A549 (cell line): ENCODE data around the gene GMDS. TPM values are rescaled to one million over a fixed set of nuclear protein-coding genes. Genes with fewer than 3 reads are reported as not detected.

Source experiments
- ATAC-seq, 2 experiments: fragments of 200-7000 bp in 1 of 2; fragments of >200 bp in 1 of 2; cut with Nextera tagmentation in 1 of 2; cut with Tn5 transposase in 1 of 2; 3 replicates each; pipeline versions ENCODE4 v1.8.0 to v1.9.1; 2018 to 2020; ENCODE audit warnings: mild to moderate bottlenecking in 1 of 2, moderate library complexity in 1 of 2
- CTCF ChIA-PET: fragments of 300-600 bp; sonication (Branson Sonifier 250); formaldehyde crosslinking; extraction: SDS; loops from one replicate; lab custom pipeline; 2021; ENCODE audit warnings: antibody characterized with exemption, inconsistent platforms; lab: Yijun Ruan, JAX
- POLR2A ChIA-PET: fragments of 350-600 bp; formaldehyde crosslinking; extraction: SDS; loops from one replicate; lab custom pipeline; 2021; ENCODE audit warnings: antibody characterized with exemption, inconsistent platforms; lab: Yijun Ruan, JAX
- DNase-seq, 2 experiments: peaks; one replicate each; pipeline versions ENCODE4 v3.0.0 to v3.0.0-alpha.2; 2011 to 2016; ENCODE audit warnings: low read depth in 1 of 2, low spot score in 1 of 2
- FAIRE-seq: peaks from 2 replicates; lab custom pipeline; 2011; peaks lifted over from hg19 to GRCh38; lab: Jason Lieb, UNC
- H3K27ac ChIP-seq, 2 experiments: fragments of >200 bp; sonication (Bioruptor Twin); formaldehyde crosslinking; 3 replicates each; pipeline ENCODE4 v1.5.1; 2016 to 2017
- H3K4me1 ChIP-seq: fragments of >200 bp; sonication (Bioruptor Twin); formaldehyde crosslinking; 3 replicates; pipeline ENCODE4 v1.6.1; 2016
- H3K4me2 ChIP-seq: fragments of >200 bp; sonication (Bioruptor Twin); formaldehyde crosslinking; 3 replicates; pipeline ENCODE4 v1.6.1; 2016
- H3K4me3 ChIP-seq: fragments of >200 bp; sonication (Bioruptor Twin); formaldehyde crosslinking; 3 replicates; pipeline ENCODE4 v1.5.1; 2016
- H3K9me3 ChIP-seq: fragments of >200 bp; sonication (Bioruptor Twin); formaldehyde crosslinking; 3 replicates; pipeline ENCODE4 v1.6.1; 2016
- CBX2 ChIP-seq: fragments of 200-600 bp; sonication (generic); IDR thresholded peaks from 2 replicates; pipeline ENCODE4 v1.6.1; 2016; ENCODE audit warnings: low read depth, mild to moderate bottlenecking, borderline replicate concordance
- CBX8 ChIP-seq: fragments of 200-600 bp; sonication (generic); IDR thresholded peaks from 2 replicates; pipeline ENCODE4 v1.6.1; 2016
- CEBPB ChIP-seq, 2 experiments: fragments of >200 bp in 1 of 2; sonication (Bioruptor Twin) in 1 of 2; formaldehyde crosslinking in 1 of 2; IDR thresholded peaks; 2 replicates each; pipeline ENCODE4 v1.6.1; 2012 to 2016
- EHMT2 ChIP-seq: fragments of 200-600 bp; sonication (generic); IDR thresholded peaks from 2 replicates; pipeline ENCODE4 v1.6.1; 2016; ENCODE audit warnings: antibody characterized with exemption, low read depth, mild to moderate bottlenecking, moderate library complexity
- GATA3 ChIP-seq: IDR thresholded peaks from 2 replicates; pipeline ENCODE4 v1.6.1; 2012; ENCODE audit warnings: borderline replicate concordance
- HES2 ChIP-seq: fragments of >200 bp; sonication (Bioruptor Twin); formaldehyde crosslinking; IDR thresholded peaks from 2 replicates; pipeline ENCODE4 v1.6.1; 2016
- HEYL ChIP-seq: fragments of 250-450 bp; sonication (Bioruptor Pico); IDR thresholded peaks from 2 replicates; pipeline ENCODE4 v1.8.0; 2021; ENCODE audit warnings: mild to moderate bottlenecking, moderate library complexity
- JUN ChIP-seq, 2 experiments: fragments of >200 bp; sonication (Bioruptor Twin); formaldehyde crosslinking; IDR thresholded peaks; 2 replicates in 1 of 2; 3 replicates in 1 of 2; pipeline ENCODE4 v1.6.1; 2016 to 2017
- MYC ChIP-seq: IDR thresholded peaks from 2 replicates; pipeline ENCODE4 v1.6.1; 2012; ENCODE audit warnings: mild to moderate bottlenecking, inconsistent platforms, low read length, improper control_type of control experiment, borderline replicate concordance
- NPAS2 ChIP-seq: fragments of 250-450 bp; sonication (Bioruptor Pico); IDR thresholded peaks from 2 replicates; pipeline ENCODE4 v1.8.0; 2022; ENCODE audit warnings: mild to moderate bottlenecking, moderate library complexity, borderline replicate concordance
- PHF8 ChIP-seq: fragments of 200-600 bp; sonication (generic); IDR thresholded peaks from 2 replicates; pipeline ENCODE4 v1.6.1; 2016; ENCODE audit warnings: low read depth, mild to moderate bottlenecking, antibody characterized with exemption, moderate library complexity, borderline replicate concordance
- RARB ChIP-seq: fragments of 250-450 bp; sonication (Bioruptor Pico); IDR thresholded peaks from 2 replicates; pipeline ENCODE4 v1.8.0; 2021; ENCODE audit warnings: mild to moderate bottlenecking, moderate library complexity
- RFX5 ChIP-seq: fragments of 450-650 bp; IDR thresholded peaks from 2 replicates; pipeline ENCODE4 v1.7.1; 2014; ENCODE audit warnings: antibody characterized with exemption, mild to moderate bottlenecking, moderate library complexity
- SMC3 ChIP-seq: fragments of >200 bp; sonication (Bioruptor Twin); formaldehyde crosslinking; IDR thresholded peaks from 3 replicates; pipeline ENCODE4 v1.6.1; 2018; ENCODE audit warnings: inconsistent platforms
- TFCP2L1 ChIP-seq: fragments of 250-450 bp; sonication (Bioruptor Pico); IDR thresholded peaks from 2 replicates; pipeline ENCODE4 v1.5.0; 2021; ENCODE audit warnings: mild to moderate bottlenecking
- ZC3H11A ChIP-seq: fragments of 450-650 bp; IDR thresholded peaks from 2 replicates; pipeline ENCODE4 v1.6.1; 2014; ENCODE audit warnings: antibody characterized with exemption, mild to moderate bottlenecking
- ZSCAN20 ChIP-seq: fragments of 250-450 bp; sonication (Bioruptor Pico); IDR thresholded peaks from 2 replicates; pipeline ENCODE4 v1.8.0; 2022; ENCODE audit warnings: mild to moderate bottlenecking, moderate library complexity
- WGBS: methylation state at CpG from one replicate; pipeline ENCODE4 v1.1.6; 2017; ENCODE audit errors: missing lambda C conversion rate; 5-methylcytosine and 5-hydroxymethylcytosine counted together
- polyA plus RNA-seq, 4 experiments: library from polyadenylated mRNA; depleted of rRNA in 3 of 4; stranded (reverse); fragments of >200 nt; fragmentation: RNase III in 1 of 4; extraction: RNeasy Plus Mini Kit Qiagen cat#74134 plus additional on column Dnase treatment in 1 of 4; gene quantifications; 2 replicates in 3 of 4; 3 replicates in 1 of 4; pipeline ENCODE4 v1.2.3, GENCODE V29; 2011 to 2017
- TF ChIP-seq, protein P1 (sequence below): fragments of >200 bp; sonication (Bioruptor Twin); formaldehyde crosslinking; IDR thresholded peaks from 3 replicates; pipeline ENCODE4 v1.5.1; 2016
- TF ChIP-seq, protein P2 (sequence below): fragments of >200 bp; sonication (Bioruptor Twin); formaldehyde crosslinking; IDR thresholded peaks from 3 replicates; pipeline ENCODE4 v1.6.1; 2016
- TF ChIP-seq, protein P3 (sequence below): fragments of 150-350 bp; IDR thresholded peaks from 2 replicates; pipeline ENCODE4 v1.6.1; 2014; ENCODE audit warnings: low read depth, mild to moderate bottlenecking, low read length

The GMDS gene
- polyA plus RNA-seq, 2 of the 4 experiments (the other 2 are of a cell fraction): 9.9 to 12.4 TPM

DNA sequence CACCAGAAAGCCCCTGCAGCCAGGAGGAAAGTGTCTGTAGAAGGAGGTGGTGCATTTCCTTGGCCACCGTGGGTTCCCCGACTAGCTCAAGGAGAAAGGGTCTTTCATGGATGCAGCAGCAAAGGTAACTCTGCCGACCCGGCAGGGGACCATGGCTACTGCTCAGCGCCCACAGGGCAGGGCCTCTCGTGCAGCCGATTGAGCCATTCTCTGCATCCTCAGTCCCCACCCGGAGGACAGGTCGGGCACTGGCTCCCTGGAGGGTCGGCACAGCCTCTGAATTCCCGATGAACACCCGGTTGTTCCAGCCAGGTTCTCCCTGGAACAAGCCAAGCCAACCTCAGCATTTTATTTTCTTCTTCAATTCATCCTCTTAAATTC, 659.7 kb downstream of the GMDS start (continued):
- TF ChIP-seq CBX2 (no peak), HEYL (no peak)
- TF ChIP-seq, all 56 proteins: peak for 0

DNA sequence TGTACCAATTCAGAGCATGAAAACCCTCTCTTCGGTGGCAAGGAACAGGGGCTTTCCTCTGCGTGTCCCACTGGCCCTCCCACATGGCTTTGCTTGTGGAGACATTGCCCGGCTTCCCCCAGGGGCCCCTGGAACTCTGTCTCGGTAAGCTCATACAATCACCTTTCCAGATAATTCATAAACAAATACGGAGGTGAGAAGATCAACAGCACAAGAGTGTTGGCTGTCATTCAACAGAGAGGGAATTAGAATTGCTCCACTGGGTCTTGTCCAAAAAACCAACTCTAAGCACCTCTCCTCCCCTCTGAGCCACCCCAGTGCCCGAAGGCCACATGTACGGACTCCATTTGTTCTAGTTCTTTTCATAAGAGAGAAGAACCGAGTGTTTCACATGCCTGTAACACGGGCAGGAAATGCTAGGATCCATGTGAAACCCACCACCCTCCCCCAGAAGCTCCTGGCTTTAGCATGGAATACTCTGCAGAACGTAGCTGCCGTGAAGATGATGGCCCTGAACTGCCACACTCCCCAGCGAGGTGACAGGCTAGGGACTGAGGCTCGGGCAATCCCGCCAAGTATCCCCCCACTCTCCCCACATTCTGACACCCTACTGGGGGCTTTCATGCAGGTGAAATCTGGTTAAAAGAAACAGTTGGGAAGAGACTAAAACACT, 660.3 kb downstream of the GMDS start:
- CTCF ChIA-PET: interaction anchor here (2.0 kb wide), 1 partner anchor 11 kb away, joined by 8 read pairs; no protein-coding TSS in a partner anchor
- WGBS: 48% methylated on average over 14 of the region's 14 CpGs
- Histone ChIP-seq H3K4me1 (no peaks in the 10 kb centered on the region), H3K4me2 (no peak overlapping the region), H3K27ac (no peak overlapping the region), H3K9me3 (no peaks in the 10 kb centered on the region), H3K4me3 (no peak overlapping the region)
- no peak for FAIRE-seq
- POLR2A ChIA-PET: interaction anchor here (0.6 kb wide), 1 partner anchor 25 kb away, joined by 5 read pairs; no protein-coding TSS in a partner anchor
- TF ChIP-seq, protein P1, sequence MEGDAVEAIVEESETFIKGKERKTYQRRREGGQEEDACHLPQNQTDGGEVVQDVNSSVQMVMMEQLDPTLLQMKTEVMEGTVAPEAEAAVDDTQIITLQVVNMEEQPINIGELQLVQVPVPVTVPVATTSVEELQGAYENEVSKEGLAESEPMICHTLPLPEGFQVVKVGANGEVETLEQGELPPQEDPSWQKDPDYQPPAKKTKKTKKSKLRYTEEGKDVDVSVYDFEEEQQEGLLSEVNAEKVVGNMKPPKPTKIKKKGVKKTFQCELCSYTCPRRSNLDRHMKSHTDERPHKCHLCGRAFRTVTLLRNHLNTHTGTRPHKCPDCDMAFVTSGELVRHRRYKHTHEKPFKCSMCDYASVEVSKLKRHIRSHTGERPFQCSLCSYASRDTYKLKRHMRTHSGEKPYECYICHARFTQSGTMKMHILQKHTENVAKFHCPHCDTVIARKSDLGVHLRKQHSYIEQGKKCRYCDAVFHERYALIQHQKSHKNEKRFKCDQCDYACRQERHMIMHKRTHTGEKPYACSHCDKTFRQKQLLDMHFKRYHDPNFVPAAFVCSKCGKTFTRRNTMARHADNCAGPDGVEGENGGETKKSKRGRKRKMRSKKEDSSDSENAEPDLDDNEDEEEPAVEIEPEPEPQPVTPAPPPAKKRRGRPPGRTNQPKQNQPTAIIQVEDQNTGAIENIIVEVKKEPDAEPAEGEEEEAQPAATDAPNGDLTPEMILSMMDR: no peak
- TF ChIP-seq, protein P2, sequence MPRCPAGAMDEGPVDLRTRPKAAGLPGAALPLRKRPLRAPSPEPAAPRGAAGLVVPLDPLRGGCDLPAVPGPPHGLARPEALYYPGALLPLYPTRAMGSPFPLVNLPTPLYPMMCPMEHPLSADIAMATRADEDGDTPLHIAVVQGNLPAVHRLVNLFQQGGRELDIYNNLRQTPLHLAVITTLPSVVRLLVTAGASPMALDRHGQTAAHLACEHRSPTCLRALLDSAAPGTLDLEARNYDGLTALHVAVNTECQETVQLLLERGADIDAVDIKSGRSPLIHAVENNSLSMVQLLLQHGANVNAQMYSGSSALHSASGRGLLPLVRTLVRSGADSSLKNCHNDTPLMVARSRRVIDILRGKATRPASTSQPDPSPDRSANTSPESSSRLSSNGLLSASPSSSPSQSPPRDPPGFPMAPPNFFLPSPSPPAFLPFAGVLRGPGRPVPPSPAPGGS: no peak
- TF ChIP-seq GATA3 (no peak), JUN (IDR thresholded peaks at IDR 0.05) (no peak)
- no peak for DNase-seq
- no peak for ATAC-seq

DNA sequence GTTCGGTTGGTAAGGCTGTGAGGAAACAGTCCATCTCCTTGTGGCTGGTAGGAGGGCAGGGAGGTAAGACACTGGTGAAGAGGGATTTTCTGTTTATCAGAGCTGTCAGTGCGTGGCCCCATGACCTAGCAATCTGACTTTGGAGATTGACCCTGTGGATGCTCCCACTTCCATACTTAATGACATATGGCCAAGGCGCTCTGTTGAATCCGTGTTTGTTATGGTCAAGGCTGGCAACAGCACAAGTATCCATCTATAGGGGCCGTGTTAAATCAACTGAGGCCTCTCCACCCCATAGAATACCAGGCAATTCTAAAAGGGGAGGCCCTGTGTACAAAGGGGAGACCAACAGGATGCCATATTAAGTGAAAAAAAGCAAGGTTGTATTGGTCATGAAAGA, 661.3 kb downstream of the GMDS start:
- POLR2A ChIA-PET: no interaction called here

More for the DNA sequence above, 661.3 kb downstream of the GMDS start:
- CTCF ChIA-PET: interaction anchor here (2.0 kb wide), 1 partner anchor 12 kb away, joined by 8 read pairs; no protein-coding TSS in a partner anchor
- no peak for ATAC-seq
- Histone ChIP-seq H3K27ac (no peak overlapping the region), H3K9me3 (no peaks in the 10 kb centered on the region), H3K4me2 (no peak overlapping the region)
- no peak for DNase-seq
- TF ChIP-seq CEBPB (IDR thresholded peaks at IDR 0.05): no peak
- TF ChIP-seq RFX5: no peak
- no peak for TF ChIP-seq SMC3
- no peak for TF ChIP-seq HES2
- no peak for TF ChIP-seq ZC3H11A
- no peak for TF ChIP-seq ZSCAN20 (CRISPR knock-in tag)
- TF ChIP-seq NPAS2 (CRISPR knock-in tag): no peak
- TF ChIP-seq PHF8: no peak
- TF ChIP-seq MYC: no peak
- TF ChIP-seq GATA3: no peak
- no peak for TF ChIP-seq CBX8
- TF ChIP-seq, protein P1: no peak
- no peak for TF ChIP-seq EHMT2
- no peak for TF ChIP-seq RARB (CRISPR knock-in tag)
- TF ChIP-seq, protein P3, sequence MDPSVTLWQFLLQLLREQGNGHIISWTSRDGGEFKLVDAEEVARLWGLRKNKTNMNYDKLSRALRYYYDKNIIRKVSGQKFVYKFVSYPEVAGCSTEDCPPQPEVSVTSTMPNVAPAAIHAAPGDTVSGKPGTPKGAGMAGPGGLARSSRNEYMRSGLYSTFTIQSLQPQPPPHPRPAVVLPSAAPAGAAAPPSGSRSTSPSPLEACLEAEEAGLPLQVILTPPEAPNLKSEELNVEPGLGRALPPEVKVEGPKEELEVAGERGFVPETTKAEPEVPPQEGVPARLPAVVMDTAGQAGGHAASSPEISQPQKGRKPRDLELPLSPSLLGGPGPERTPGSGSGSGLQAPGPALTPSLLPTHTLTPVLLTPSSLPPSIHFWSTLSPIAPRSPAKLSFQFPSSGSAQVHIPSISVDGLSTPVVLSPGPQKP: no peak
- no peak for TF ChIP-seq TFCP2L1 (CRISPR knock-in tag)
- TF ChIP-seq, all 56 proteins: peak for 0
- Histone ChIP-seq H3K4me1 (no peaks in the 10 kb centered on the region), H3K4me3 (no peak overlapping the region)
- no peak for FAIRE-seq
- 66% methylated on average over 3 of the region's 5 CpGs for WGBS
